Esophagus squamous epithelium (tissue), 4 donors: ENCODE measurements around the gene ADK.

Experiments used
- POLR2A ChIP-seq, 4 donors: fragments of 450-650 bp; IDR thresholded peaks; one replicate each; pipeline ENCODE4 v1.6.1; 2017; ENCODE audit warnings: antibody characterized with exemption in 4 of 4, mild to moderate bottlenecking in 4 of 4, moderate library complexity in 3 of 4
- TF ChIP-seq, protein P1 (sequence below), 6 experiments: fragments of 450-650 bp in 4 of 6; fragments of 200-600 bp in 2 of 6; sonication (generic) in 2 of 6; IDR thresholded peaks; one replicate each; pipeline ENCODE4 v1.5.1; 2016 to 2019; ENCODE audit warnings: antibody characterized with exemption in 6 of 6, mild to moderate bottlenecking in 4 of 6, moderate library complexity in 4 of 6

DNA sequence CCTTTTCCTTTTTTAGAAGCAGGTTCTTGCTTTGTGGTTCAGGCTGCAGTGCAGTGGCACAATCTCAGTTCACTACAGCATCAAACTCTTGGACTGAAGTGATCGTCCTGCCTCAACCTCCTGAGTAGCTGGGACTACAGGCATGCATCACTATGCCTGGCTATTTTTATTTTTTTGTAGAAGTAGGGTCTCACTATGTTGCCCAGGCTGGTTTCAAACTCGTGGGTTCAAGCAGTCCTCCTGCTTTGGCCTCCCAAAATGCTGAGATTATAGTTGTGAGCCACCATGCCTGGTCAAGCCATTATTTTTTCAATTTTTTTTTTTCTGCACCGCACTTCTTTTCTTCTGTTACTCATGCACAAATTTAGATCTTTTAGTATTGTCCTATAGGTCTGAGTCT, 154.7 kb downstream of the ADK start:
- TF ChIP-seq POLR2A (IDR thresholded peaks at IDR 0.05), result no peak
- TF ChIP-seq, protein P1, sequence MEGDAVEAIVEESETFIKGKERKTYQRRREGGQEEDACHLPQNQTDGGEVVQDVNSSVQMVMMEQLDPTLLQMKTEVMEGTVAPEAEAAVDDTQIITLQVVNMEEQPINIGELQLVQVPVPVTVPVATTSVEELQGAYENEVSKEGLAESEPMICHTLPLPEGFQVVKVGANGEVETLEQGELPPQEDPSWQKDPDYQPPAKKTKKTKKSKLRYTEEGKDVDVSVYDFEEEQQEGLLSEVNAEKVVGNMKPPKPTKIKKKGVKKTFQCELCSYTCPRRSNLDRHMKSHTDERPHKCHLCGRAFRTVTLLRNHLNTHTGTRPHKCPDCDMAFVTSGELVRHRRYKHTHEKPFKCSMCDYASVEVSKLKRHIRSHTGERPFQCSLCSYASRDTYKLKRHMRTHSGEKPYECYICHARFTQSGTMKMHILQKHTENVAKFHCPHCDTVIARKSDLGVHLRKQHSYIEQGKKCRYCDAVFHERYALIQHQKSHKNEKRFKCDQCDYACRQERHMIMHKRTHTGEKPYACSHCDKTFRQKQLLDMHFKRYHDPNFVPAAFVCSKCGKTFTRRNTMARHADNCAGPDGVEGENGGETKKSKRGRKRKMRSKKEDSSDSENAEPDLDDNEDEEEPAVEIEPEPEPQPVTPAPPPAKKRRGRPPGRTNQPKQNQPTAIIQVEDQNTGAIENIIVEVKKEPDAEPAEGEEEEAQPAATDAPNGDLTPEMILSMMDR (IDR thresholded peaks at IDR 0.05), result no peak
